ENCODE results near the gene INHBE. TPM values are rescaled to one million over a fixed set of nuclear protein-coding genes. Genes with fewer than 3 reads are reported as not detected.
A peak's percentile ranks its signal among the peaks of the same experiment; 100 is the strongest.
"Not testable (repeated sequence)": the region's sequence is repeated elsewhere in the genome, so short reads cannot be mapped to it uniquely, and the experiment has no call there.

The INHBE gene
- total RNA-seq (1 to 10 TPM in 2 of 4 donors, under 1 TPM in 2; 0.23 to 6.8 (median 2.1) TPM), polyA plus RNA-seq (1 to 10 TPM in 1 of 3 donors, under 1 TPM in 2; 0.18 to 1.4 (median 0.18) TPM)
- long read RNA-seq, donor 1, result 0 reads
- long read RNA-seq, donor 2, result 0 reads

GRCh38 chr12:57454566-57455373, at the start of gene INHBE:
Gene INHBE (plus strand): TSS chr12:57455307. CDS start chr12:57455537, 230 bp downstream.
- intact Hi-C loops (cut with DNase I), result loop anchor here (5.0 kb wide), 2 partner anchors 152 to 192 kb away; no protein-coding TSS in a partner anchor
- Histone ChIP-seq H3K4me1 (peaks cover 35% of the 10 kb centered on the region), H3K27me3 (ENCODE audit: insufficient read depth in 3 of 3, low read length in 2 of 3) (no peaks in the 10 kb centered on the region), H3K27ac (peak within 1 kb of the TSS; percentile 65), H3K36me3 (ENCODE audit: insufficient read depth in 1 of 2, low read depth in 1 of 2) (no peaks in the 10 kb centered on the region), H3K9me3 (no peaks in the 10 kb centered on the region), H3K4me3 (peak within 1 kb of the TSS; percentile 34)
- peak; percentile 64 to 80 for DNase-seq
- ATAC-seq, result peak; percentile 21 to 66 (median 40)
- 22 to 23% (median 23%) methylated on average over 9 to 10 of the region's 10 CpGs for WGBS, 3 donors
- TF ChIP-seq CTCF (IDR thresholded peaks at IDR 0.05), result no peak

GRCh38 chr12:57410534-57410933, 44.6 kb upstream of the INHBE start:
- Histone ChIP-seq H3K36me3 (ENCODE audit: insufficient read depth in 1 of 2, low read depth in 1 of 2) (no peaks in the 10 kb centered on the region), H3K27me3 (ENCODE audit: insufficient read depth in 3 of 3, low read length in 2 of 3) (no peaks in the 10 kb centered on the region), H3K4me3 (no peak overlapping the region), H3K27ac (no peak overlapping the region), H3K9me3 (no peaks in the 10 kb centered on the region), H3K4me1 (no peaks in the 10 kb centered on the region)
- ATAC-seq (no peak), DNase-seq (no peak)
- intact Hi-C loops (cut with DNase I), result no loop called here
- TF ChIP-seq CTCF (IDR thresholded peaks at IDR 0.05), result no peak
- 97 to 98% (median 98%) methylated on average over 4 of the region's 4 CpGs for WGBS, 3 donors

- H3K9me3 ChIP-seq; DNase-seq; H3K27me3 ChIP-seq (ENCODE audit: insufficient read depth in 3 of 3, low read length in 2 of 3); ATAC-seq; H3K4me3 ChIP-seq; H3K36me3 ChIP-seq (ENCODE audit: insufficient read depth in 1 of 2, low read depth in 1 of 2); H3K27ac ChIP-seq; intact Hi-C loops (cut with DNase I): not testable (repeated sequence)
- peaks cover 13% of the 10 kb centered on the region for H3K4me1 ChIP-seq
- 71 to 89% (median 77%) methylated on average over 6 of the region's 6 CpGs for WGBS, 3 donors
Measured at GRCh38 chr12:57414160-57414559, 40.9 kb upstream of the INHBE start.

- no peak overlapping the region for H3K4me3 ChIP-seq
- ATAC-seq (no peak), DNase-seq (no peak)
- 85 to 90% (median 87%) methylated on average over 2 of the region's 2 CpGs for WGBS, 3 donors
- H3K4me1 ChIP-seq, result peaks cover 13% of the 10 kb centered on the region
- H3K36me3 ChIP-seq (ENCODE audit: insufficient read depth in 1 of 2, low read depth in 1 of 2), result no peaks in the 10 kb centered on the region
- H3K9me3 ChIP-seq, result no peaks in the 10 kb centered on the region
- no peaks in the 10 kb centered on the region for H3K27me3 ChIP-seq (ENCODE audit: insufficient read depth in 3 of 3, low read length in 2 of 3)
- no peak overlapping the region for H3K27ac ChIP-seq
- intact Hi-C loops (cut with DNase I), result no loop called here
- TF ChIP-seq CTCF (IDR thresholded peaks at IDR 0.05), result no peak
Measured at GRCh38 chr12:57415088-57415487, 40.0 kb upstream of the INHBE start.
